K562 treated with DMSO at 1 percent for 12 hours (cell line): ENCODE measurements around the gene SELP. TPM values are rescaled to one million over a fixed set of nuclear protein-coding genes. Genes with fewer than 3 reads are reported as not detected.

Source experiments
- total RNA-seq: library from RNA; unstranded; fragments of 300-600 nt; gene quantifications from 2 replicates; pipeline ENCODE4 v1.2.3, GENCODE V29; 2022; ENCODE audit not compliant: insufficient read depth

The SELP gene
- not detected in 2 replicates for total RNA-seq

DNA sequence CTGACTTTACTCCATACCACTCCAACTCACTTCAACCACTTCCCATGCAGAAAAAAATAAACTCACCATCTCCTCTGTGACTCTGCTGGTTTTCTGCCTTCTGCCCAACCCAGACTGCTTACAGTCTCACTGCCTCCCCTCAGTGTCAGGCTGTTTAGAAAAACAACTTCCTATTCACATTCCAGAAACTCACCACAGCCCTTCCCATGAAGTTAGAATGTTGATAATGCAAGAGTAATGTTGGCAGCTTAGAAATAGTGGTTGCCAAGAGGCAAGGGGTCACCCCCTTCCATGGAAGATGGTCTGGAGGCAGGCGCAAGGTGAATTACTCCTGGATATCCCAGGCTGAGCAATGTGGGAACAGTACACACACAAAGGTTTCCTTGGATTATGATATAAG, at the start of gene SELP:
TSS of gene SELP (minus strand) at position 119 of the 400 bp plus-strand sequence. CDS start at position 69, 50 bp downstream.

DNA sequence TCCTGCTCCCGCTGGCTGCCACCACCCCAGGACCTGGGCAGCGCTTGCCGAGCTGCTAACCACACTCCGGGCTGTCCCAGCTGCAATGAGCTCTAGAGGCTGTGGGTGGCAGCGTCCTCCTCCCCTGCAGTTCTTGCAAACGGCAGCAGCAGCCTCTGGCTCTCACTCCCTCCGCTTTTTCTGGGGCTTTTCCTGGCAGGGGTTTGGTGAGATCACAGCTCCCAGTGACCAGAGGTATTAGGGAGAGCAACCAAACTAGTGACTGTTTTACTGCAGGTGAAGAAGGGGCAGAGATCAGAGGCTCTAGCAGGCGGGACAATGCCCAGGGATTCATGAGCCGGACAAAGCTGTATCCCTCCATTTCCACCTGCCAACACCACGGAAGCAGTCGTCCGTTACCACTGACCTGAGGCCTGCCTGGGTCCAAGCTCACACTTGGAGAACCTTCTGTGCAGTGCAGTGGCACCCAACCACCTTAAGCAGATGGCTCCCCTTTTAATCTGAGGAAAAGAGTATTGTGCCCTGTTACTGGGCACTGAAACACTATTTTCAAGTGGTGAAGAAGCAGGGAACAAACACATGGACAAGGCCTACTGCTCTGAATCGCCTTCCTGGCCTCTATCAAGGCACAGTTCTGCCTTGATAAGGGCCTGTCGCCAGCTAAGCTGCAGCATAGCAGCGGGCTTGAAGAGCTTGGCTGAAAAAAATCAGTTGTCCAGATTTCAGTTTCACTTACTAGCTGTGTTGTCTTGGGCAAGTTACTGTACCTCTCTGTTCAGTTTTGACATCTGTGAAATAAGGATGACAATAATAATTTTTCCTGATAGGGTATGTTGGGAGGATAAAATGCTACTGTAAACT, 43.3 kb downstream of the SELP start, which contains the start of gene F5:
TSS of gene F5 (minus strand) at position 87 of the 861 bp plus-strand sequence. CDS start 95 bp downstream, outside the sequence.

Other genes starting within 250 kb of the SELP start
- not detected in 2 replicates for gene CCDC181, start 202.7 kb downstream of the SELP start, total RNA-seq
- gene SLC19A2, start 144.2 kb downstream of the SELP start, total RNA-seq = 4.3 and 13.4 TPM in 2 replicates
- not detected in 2 replicates for gene F5, start 43.6 kb downstream of the SELP start, total RNA-seq
- not detected in 2 replicates for gene SELL, start 81.5 kb upstream of the SELP start, total RNA-seq
- not detected in 2 replicates for gene SELE, start 104.0 kb upstream of the SELP start, total RNA-seq
- 4.6 and 10.2 TPM in 2 replicates for gene METTL18, start 164.8 kb upstream of the SELP start, total RNA-seq